Neural cell (in vitro differentiated cells): ENCODE data around the gene MARCHF4.

Experiments used
- EZH2 ChIP-seq: fragments of 200-600, 300-800 bp; shearing (Covaris generic), sonication (generic); IDR thresholded peaks from 2 replicates; pipeline ENCODE4 v1.6.1; 2014; ENCODE audit warnings: antibody characterized with exemption, low read length, borderline replicate concordance, mild to moderate bottlenecking; ENCODE audit not compliant: insufficient read depth, poor library complexity, severe bottlenecking
- POLR2AphosphoS5 ChIP-seq: IDR thresholded peaks from 2 replicates; pipeline ENCODE4 v1.6.1; 2012
- SMC3 ChIP-seq: fragments of 450-650 bp; conservative IDR thresholded peaks from 2 replicates; pipeline ENCODE4 v1.6.1; 2014; ENCODE audit warnings: antibody characterized with exemption, mild to moderate bottlenecking, moderate library complexity; ENCODE audit not compliant: poor library complexity
- TAF1 ChIP-seq: IDR thresholded peaks from 2 replicates; pipeline ENCODE4 v1.6.1; 2012; ENCODE audit warnings: low read depth
- TF ChIP-seq, protein P1 (sequence below): fragments of 450-650 bp; IDR thresholded peaks from 2 replicates; pipeline ENCODE4 v1.5.1; 2014; ENCODE audit warnings: antibody characterized with exemption, mild to moderate bottlenecking, moderate library complexity; ENCODE audit not compliant: poor library complexity, severe bottlenecking

DNA sequence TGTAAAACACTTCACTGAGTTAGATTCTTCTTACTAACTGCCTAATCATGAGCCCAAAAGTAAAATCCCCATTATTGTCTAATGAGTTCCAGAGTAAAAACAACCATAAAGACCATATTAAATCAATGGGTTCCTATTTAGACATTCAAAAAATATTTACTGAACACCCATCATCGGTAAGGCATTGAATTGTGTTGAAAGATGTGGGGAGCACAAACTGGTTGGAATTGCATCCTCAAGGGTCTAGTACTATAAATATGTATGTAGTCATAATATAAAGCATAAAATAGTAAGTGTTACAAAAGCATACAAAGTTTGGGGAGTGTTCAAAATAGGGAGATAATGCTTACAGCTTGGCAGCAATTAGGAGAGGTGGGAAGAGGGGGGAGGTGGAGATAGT is 3.0 kb upstream of the MARCHF4 start:
- TF ChIP-seq EZH2 (no peak), POLR2AphosphoS5 (no peak), TAF1 (no peak), SMC3 (no peak)
- TF ChIP-seq, protein P1, sequence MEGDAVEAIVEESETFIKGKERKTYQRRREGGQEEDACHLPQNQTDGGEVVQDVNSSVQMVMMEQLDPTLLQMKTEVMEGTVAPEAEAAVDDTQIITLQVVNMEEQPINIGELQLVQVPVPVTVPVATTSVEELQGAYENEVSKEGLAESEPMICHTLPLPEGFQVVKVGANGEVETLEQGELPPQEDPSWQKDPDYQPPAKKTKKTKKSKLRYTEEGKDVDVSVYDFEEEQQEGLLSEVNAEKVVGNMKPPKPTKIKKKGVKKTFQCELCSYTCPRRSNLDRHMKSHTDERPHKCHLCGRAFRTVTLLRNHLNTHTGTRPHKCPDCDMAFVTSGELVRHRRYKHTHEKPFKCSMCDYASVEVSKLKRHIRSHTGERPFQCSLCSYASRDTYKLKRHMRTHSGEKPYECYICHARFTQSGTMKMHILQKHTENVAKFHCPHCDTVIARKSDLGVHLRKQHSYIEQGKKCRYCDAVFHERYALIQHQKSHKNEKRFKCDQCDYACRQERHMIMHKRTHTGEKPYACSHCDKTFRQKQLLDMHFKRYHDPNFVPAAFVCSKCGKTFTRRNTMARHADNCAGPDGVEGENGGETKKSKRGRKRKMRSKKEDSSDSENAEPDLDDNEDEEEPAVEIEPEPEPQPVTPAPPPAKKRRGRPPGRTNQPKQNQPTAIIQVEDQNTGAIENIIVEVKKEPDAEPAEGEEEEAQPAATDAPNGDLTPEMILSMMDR, result no peak
